MM.1S (cell line): ENCODE results near the gene IMMP2L.

Source experiments
- EZH2 ChIP-seq: fragments of 300-600 bp; sonication (generic); optimal IDR thresholded peaks from 2 replicates; pipeline ENCODE3; 2017; ENCODE audit warnings: low read depth, mild to moderate bottlenecking, antibody characterized with exemption, low read length, mixed read lengths
- EZH2phosphoT487 ChIP-seq: fragments of 300-600 bp; sonication (generic); IDR thresholded peaks from 2 replicates; pipeline ENCODE4 v1.6.1; 2018; ENCODE audit warnings: antibody characterized with exemption, low read length
- TF ChIP-seq, protein P1 (sequence below): fragments of 300-600 bp; sonication (generic); IDR thresholded peaks from 2 replicates; pipeline ENCODE4 v1.5.1; 2016; ENCODE audit warnings: antibody characterized with exemption, low read length, mixed read lengths

DNA sequence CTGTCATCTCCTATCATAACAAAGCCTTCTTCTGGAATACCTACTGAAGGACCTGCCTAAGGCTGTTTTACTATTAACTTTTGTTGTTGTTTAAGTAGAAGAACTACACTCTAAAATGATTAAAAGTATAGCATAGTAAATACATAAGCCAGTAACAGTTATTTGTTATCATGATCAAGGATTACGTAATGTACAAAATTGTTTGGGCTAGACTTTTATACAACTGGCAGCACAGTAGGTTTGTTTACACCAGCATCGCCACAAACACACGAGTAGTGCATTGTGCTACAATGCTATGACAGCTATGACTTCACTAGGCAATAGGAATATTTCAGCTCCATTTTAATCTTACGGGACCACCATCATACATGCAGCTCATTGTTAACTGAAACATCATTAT lies 302.3 kb downstream of the IMMP2L start:
- TF ChIP-seq, protein P1, sequence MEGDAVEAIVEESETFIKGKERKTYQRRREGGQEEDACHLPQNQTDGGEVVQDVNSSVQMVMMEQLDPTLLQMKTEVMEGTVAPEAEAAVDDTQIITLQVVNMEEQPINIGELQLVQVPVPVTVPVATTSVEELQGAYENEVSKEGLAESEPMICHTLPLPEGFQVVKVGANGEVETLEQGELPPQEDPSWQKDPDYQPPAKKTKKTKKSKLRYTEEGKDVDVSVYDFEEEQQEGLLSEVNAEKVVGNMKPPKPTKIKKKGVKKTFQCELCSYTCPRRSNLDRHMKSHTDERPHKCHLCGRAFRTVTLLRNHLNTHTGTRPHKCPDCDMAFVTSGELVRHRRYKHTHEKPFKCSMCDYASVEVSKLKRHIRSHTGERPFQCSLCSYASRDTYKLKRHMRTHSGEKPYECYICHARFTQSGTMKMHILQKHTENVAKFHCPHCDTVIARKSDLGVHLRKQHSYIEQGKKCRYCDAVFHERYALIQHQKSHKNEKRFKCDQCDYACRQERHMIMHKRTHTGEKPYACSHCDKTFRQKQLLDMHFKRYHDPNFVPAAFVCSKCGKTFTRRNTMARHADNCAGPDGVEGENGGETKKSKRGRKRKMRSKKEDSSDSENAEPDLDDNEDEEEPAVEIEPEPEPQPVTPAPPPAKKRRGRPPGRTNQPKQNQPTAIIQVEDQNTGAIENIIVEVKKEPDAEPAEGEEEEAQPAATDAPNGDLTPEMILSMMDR, result no peak
- TF ChIP-seq EZH2, result no peak
- no peak for TF ChIP-seq EZH2phosphoT487
